ENCODE measurements around the gene POC1A. TPM values are rescaled to one million over a fixed set of nuclear protein-coding genes. Genes with fewer than 3 reads are reported as not detected.

Gene POC1A
- total RNA-seq, 1 experiment from 2014 or later = 43.0 TPM

- Histone ChIP-seq H3K27me3 (ENCODE audit: low read length) (no peaks in the 10 kb centered on the region), H3F3A (ENCODE audit: low read length, unreplicated experiment) (peaks cover 4% of the 10 kb centered on the region), H3K4me2 (ENCODE audit: low read length) (peak overlapping the region; percentile 64), H3K9me2 (replicated peaks; ENCODE audit: low read length) (no peaks in the 10 kb centered on the region), H3K36me3 (ENCODE audit: low read depth, low read length) (peaks cover 23% of the 10 kb centered on the region), H4K20me1 (ENCODE audit: low read length) (no peaks in the 10 kb centered on the region), H3K27ac (ENCODE audit: low read length) (peak overlapping the region; percentile 67), H3K4me3 (ENCODE audit: low read length) (no peak overlapping the region), H2AFZ (ENCODE audit: low read length) (no peak overlapping the region), H3K9me3 (ENCODE audit: low read length) (no peaks in the 10 kb centered on the region), H3K4me1 (ENCODE audit: insufficient read depth, low read length) (peaks cover 14% of the 10 kb centered on the region), H3K9ac (ENCODE audit: low read length) (no peak overlapping the region), H3K79me2 (ENCODE audit: low read length) (peaks cover 4% of the 10 kb centered on the region; the same call in 1 of the 2 replicates)
- intact Hi-C loops (cut with micrococcal nuclease) = loop anchor here (1.0 to 2.0 kb wide), 2 partner anchors 16 to 71 kb away; partner anchors contain the start of gene DUSP7
- no TSS peak for BruUV-seq (replicated peaks)
- ChIA-PET POLR2A (ENCODE audit: unreplicated experiment) (interaction anchor here (0.7 kb wide), 1 partner anchor 146 kb away, joined by 3 read pairs; no protein-coding TSS in a partner anchor), CTCF (interaction anchor here (0.8 to 1.2 kb wide), 3 partner anchors 75 to 127 kb away, joined by 6 to 8 read pairs (median 7); no protein-coding TSS in a partner anchor)
- DNase-seq = peak; percentile 92
- TF ChIP-seq CTCF (conservative IDR thresholded peaks at IDR 0.05; ENCODE audit: low read depth, low read length) = no peak
- no peak for TF ChIP-seq EZH2phosphoT487 (IDR thresholded peaks at IDR 0.05; ENCODE audit: borderline replicate concordance, low read length)
- no peak for TF ChIP-seq EZH2 (IDR thresholded peaks at IDR 0.05; ENCODE audit: low read length, unreplicated experiment)
- ATAC-seq = peak; percentile 96
Measured at GRCh38 chr3:52128118-52128683, 26.0 kb downstream of the POC1A start.

GRCh38 chr3:52126500-52126899 is 27.7 kb downstream of the POC1A start:
- no peaks in the 10 kb centered on the region for H3K27me3 ChIP-seq (ENCODE audit: low read length)
- H3K79me2 ChIP-seq (ENCODE audit: low read length) = peaks cover 4% of the 10 kb centered on the region; the same call in 1 of the 2 replicates
- no peaks in the 10 kb centered on the region for H4K20me1 ChIP-seq (ENCODE audit: low read length)
- no peak overlapping the region for H3K27ac ChIP-seq (ENCODE audit: low read length)
- CTCF ChIA-PET = no interaction called here
- H3K4me3 ChIP-seq (ENCODE audit: low read length) = no peak overlapping the region
- H3K4me1 ChIP-seq (ENCODE audit: insufficient read depth, low read length) = peaks cover 14% of the 10 kb centered on the region
- ATAC-seq (no peak), DNase-seq (no peak)
- BruUV-seq (replicated peaks) = no TSS peak
- H3K9me3 ChIP-seq (ENCODE audit: low read length) = no peaks in the 10 kb centered on the region
- no peaks in the 10 kb centered on the region for H3K9me2 ChIP-seq (replicated peaks; ENCODE audit: low read length)
- intact Hi-C loops (cut with micrococcal nuclease) = no loop called here
- peaks cover 34% of the 10 kb centered on the region for H3K36me3 ChIP-seq (ENCODE audit: low read depth, low read length)
- H3K9ac ChIP-seq (ENCODE audit: low read length) = no peak overlapping the region
- no peak overlapping the region for H2AFZ ChIP-seq (ENCODE audit: low read length)
- TF ChIP-seq EZH2 (IDR thresholded peaks at IDR 0.05; ENCODE audit: low read length, unreplicated experiment) = no peak
- TF ChIP-seq EZH2phosphoT487 (IDR thresholded peaks at IDR 0.05; ENCODE audit: borderline replicate concordance, low read length) = no peak
- peaks cover 4% of the 10 kb centered on the region for H3F3A ChIP-seq (ENCODE audit: low read length, unreplicated experiment)
- H3K4me2 ChIP-seq (ENCODE audit: low read length) = no peak overlapping the region
- POLR2A ChIA-PET (ENCODE audit: unreplicated experiment) = no interaction called here

- H3K9ac ChIP-seq (ENCODE audit: low read length) = no peak overlapping the region
- no peak overlapping the region for H2AFZ ChIP-seq (ENCODE audit: low read length)
- H3K4me2 ChIP-seq (ENCODE audit: low read length) = no peak overlapping the region
- H4K20me1 ChIP-seq (ENCODE audit: low read length) = no peaks in the 10 kb centered on the region
- H3K79me2 ChIP-seq (ENCODE audit: low read length) = peaks cover 4% of the 10 kb centered on the region; the same call in 1 of the 2 replicates
- POLR2A ChIA-PET (ENCODE audit: unreplicated experiment) = no interaction called here
- H3K4me1 ChIP-seq (ENCODE audit: insufficient read depth, low read length) = peaks cover 14% of the 10 kb centered on the region
- H3K27ac ChIP-seq (ENCODE audit: low read length) = no peak overlapping the region
- H3K4me3 ChIP-seq (ENCODE audit: low read length) = no peak overlapping the region
- no peaks in the 10 kb centered on the region for H3K27me3 ChIP-seq (ENCODE audit: low read length)
- no peaks in the 10 kb centered on the region for H3K9me3 ChIP-seq (ENCODE audit: low read length)
- peaks cover 4% of the 10 kb centered on the region for H3F3A ChIP-seq (ENCODE audit: low read length, unreplicated experiment)
- H3K36me3 ChIP-seq (ENCODE audit: low read depth, low read length) = peaks cover 36% of the 10 kb centered on the region
- H3K9me2 ChIP-seq (replicated peaks; ENCODE audit: low read length) = no peaks in the 10 kb centered on the region
- DNase-seq (no peak), ATAC-seq (no peak)
- TF ChIP-seq EZH2 (IDR thresholded peaks at IDR 0.05; ENCODE audit: low read length, unreplicated experiment) (no peak), CTCF (conservative IDR thresholded peaks at IDR 0.05; ENCODE audit: low read depth, low read length) (no peak), EZH2phosphoT487 (IDR thresholded peaks at IDR 0.05; ENCODE audit: borderline replicate concordance, low read length) (no peak)
- intact Hi-C loops (cut with micrococcal nuclease) = no loop called here
- no TSS peak for BruUV-seq (replicated peaks)
- CTCF ChIA-PET = no interaction called here
Measured at GRCh38 chr3:52126036-52126435, 28.2 kb downstream of the POC1A start.
